HCT116 (cell line): Measurements from ENCODE around the gene CEACAM3.

Experiments used
- POLR2AphosphoS5 ChIP-seq: IDR thresholded peaks from 2 replicates; pipeline ENCODE4 v1.6.1; 2011; ENCODE audit warnings: mild to moderate bottlenecking, low read depth, low read length, moderate library complexity
- ZBTB33 ChIP-seq: IDR thresholded peaks from 2 replicates; pipeline ENCODE4 v1.6.1; 2011; ENCODE audit warnings: mild to moderate bottlenecking, low read length, moderate library complexity; ENCODE audit not compliant: insufficient replicate concordance; ENCODE audit errors: extremely low read depth
- TF ChIP-seq, protein P1 (sequence below): IDR thresholded peaks from 2 replicates; pipeline ENCODE4 v1.6.1; 2012

- TF ChIP-seq POLR2AphosphoS5 (no peak), ZBTB33 (no peak)
- TF ChIP-seq, protein P1, sequence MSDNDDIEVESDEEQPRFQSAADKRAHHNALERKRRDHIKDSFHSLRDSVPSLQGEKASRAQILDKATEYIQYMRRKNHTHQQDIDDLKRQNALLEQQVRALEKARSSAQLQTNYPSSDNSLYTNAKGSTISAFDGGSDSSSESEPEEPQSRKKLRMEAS = no peak
These were observed 52.3 kb downstream of the CEACAM3 start for GRCh38 chr19:41848666-41849065.
